ENCODE data around the gene LIN9.

- TF ChIP-seq POLR2A (IDR thresholded peaks at IDR 0.05) = no peak
- no peak for TF ChIP-seq EP300 (IDR thresholded peaks at IDR 0.05; ENCODE audit: low read depth)
These were observed 20.3 kb upstream of the LIN9 start for GRCh38 chr1:226329237-226329636.
